Mucosa of descending colon (tissue), 3 donors: ENCODE measurements around the gene SMARCC2. TPM values are rescaled to one million over a fixed set of nuclear protein-coding genes. Genes with fewer than 3 reads are reported as not detected.
"Not testable (repeated sequence)": the region's sequence is repeated elsewhere in the genome, so short reads cannot be mapped to it uniquely, and the experiment has no call there.

ENCODE experiments used
- ATAC-seq: fragments of 200-7000 bp; cut with Tn5 transposase; one replicate; pipeline ENCODE4 v1.9.1; 2020; ENCODE audit warnings: mild to moderate bottlenecking, moderate library complexity
- DNase-seq, 3 donors: peaks; one replicate each; pipeline ENCODE4 v3.0.0-alpha.2; 2020
- H3K36me3 ChIP-seq: fragments of 200-600 bp; one replicate; pipeline ENCODE4 v1.8.0; 2021; ENCODE audit warnings: low read depth, mild to moderate bottlenecking
- H3K4me1 ChIP-seq: fragments of 200-600 bp; one replicate; pipeline ENCODE4 v1.8.0; 2021; ENCODE audit warnings: low read depth, mild to moderate bottlenecking
- H3K4me3 ChIP-seq: fragments of 200-600 bp; one replicate; pipeline ENCODE4 v1.8.0; 2021; ENCODE audit warnings: mild to moderate bottlenecking
- H3K9me3 ChIP-seq: fragments of 200-600 bp; one replicate; pipeline ENCODE4 v1.8.0; 2021; ENCODE audit warnings: mild to moderate bottlenecking
- CTCF ChIP-seq: fragments of 200-600 bp; IDR thresholded peaks from one replicate; pipeline ENCODE4 v1.8.0; 2022; ENCODE audit warnings: antibody characterized with exemption, mild to moderate bottlenecking
- intact Hi-C, 2 donors: fragments of 100-400 bp; cut with DNase I in 1 of 2; cut with micrococcal nuclease in 1 of 2; formaldehyde crosslinking; loops; one replicate each; pipeline versions ENCODE4 v1.11.0 to v1.11.1; 2022; cut with DNase I, micrococcal nuclease
- total RNA-seq, 3 donors: library from RNA; stranded (reverse); fragmentation: NEBNext Ultra II Directional in 2 of 3; extraction: Animal tissue kit (Norgen Biotek cat#: 25700) in 2 of 3; gene quantifications; one replicate each; pipeline versions ENCODE4 v1.2.1 to v1.2.4, GENCODE V29; 2021 to 2023
- donor health status: DM: no; HTN: no; CAD: no; lungs with moderate emphysema.
- donor health status: DM: no; HTN: no; CAD: no.
- donor health status: DM: no; HTN: yes; CAD: no.

SMARCC2 gene
- total RNA-seq, 3 donors from 2014 or later: 91.7 to 163 (median 116) TPM

GRCh38 chr12:56157201-56158028, 31.9 kb downstream of the SMARCC2 start:
- peak; percentile 28 for TF ChIP-seq CTCF
- peaks cover 34% of the 10 kb centered on the region for H3K4me1 ChIP-seq
- peak overlapping the region; percentile 70 for H3K4me3 ChIP-seq
- intact Hi-C loops: no loop called here
- no peaks in the 10 kb centered on the region for H3K36me3 ChIP-seq
- H3K9me3 ChIP-seq: no peaks in the 10 kb centered on the region
- ATAC-seq (peak; percentile 64), DNase-seq (peak; percentile 81 to 85 (median 82))

- DNase-seq, intact Hi-C loops, H3K9me3 ChIP-seq, H3K36me3 ChIP-seq, ATAC-seq, H3K4me3 ChIP-seq: not testable (repeated sequence)
- H3K4me1 ChIP-seq: peaks cover 34% of the 10 kb centered on the region
Measured at GRCh38 chr12:56156464-56157200, 32.7 kb downstream of the SMARCC2 start.

GRCh38 chr12:56155256-56155845, 33.9 kb downstream of the SMARCC2 start:
- intact Hi-C loops: no loop called here
- no peak for ATAC-seq
- no peak for TF ChIP-seq CTCF
- Histone ChIP-seq H3K9me3 (no peaks in the 10 kb centered on the region), H3K4me1 (peaks cover 27% of the 10 kb centered on the region), H3K4me3 (no peak overlapping the region), H3K36me3 (no peaks in the 10 kb centered on the region)
- no peak for DNase-seq

- ATAC-seq (no peak), DNase-seq (no peak)
- H3K4me3 ChIP-seq: no peak overlapping the region
- peaks cover 22% of the 10 kb centered on the region for H3K4me1 ChIP-seq
- H3K9me3 ChIP-seq: no peaks in the 10 kb centered on the region
- no peak for TF ChIP-seq CTCF
- intact Hi-C loops: no loop called here
- no peaks in the 10 kb centered on the region for H3K36me3 ChIP-seq
Measured at GRCh38 chr12:56154818-56155217, 34.5 kb downstream of the SMARCC2 start.

GRCh38 chr12:56154246-56154771, 35.0 kb downstream of the SMARCC2 start:
- TF ChIP-seq CTCF: no peak
- peaks cover 17% of the 10 kb centered on the region for H3K4me1 ChIP-seq
- intact Hi-C loops: no loop called here
- ATAC-seq: no peak
- no peaks in the 10 kb centered on the region for H3K36me3 ChIP-seq
- DNase-seq: no peak
- H3K4me3 ChIP-seq: no peak overlapping the region
- H3K9me3 ChIP-seq: no peaks in the 10 kb centered on the region

- DNase-seq (peak in 1 of 3 donors; percentile 35), ATAC-seq (no peak)
- peaks cover 16% of the 10 kb centered on the region for H3K4me1 ChIP-seq
- H3K9me3 ChIP-seq: no peaks in the 10 kb centered on the region
- H3K36me3 ChIP-seq: no peaks in the 10 kb centered on the region
- intact Hi-C loops: no loop called here
- no peak for TF ChIP-seq CTCF
- no peak overlapping the region for H3K4me3 ChIP-seq
Measured at GRCh38 chr12:56153678-56154065, 35.6 kb downstream of the SMARCC2 start.
